ENCODE data around the gene DENND11.

DNA sequence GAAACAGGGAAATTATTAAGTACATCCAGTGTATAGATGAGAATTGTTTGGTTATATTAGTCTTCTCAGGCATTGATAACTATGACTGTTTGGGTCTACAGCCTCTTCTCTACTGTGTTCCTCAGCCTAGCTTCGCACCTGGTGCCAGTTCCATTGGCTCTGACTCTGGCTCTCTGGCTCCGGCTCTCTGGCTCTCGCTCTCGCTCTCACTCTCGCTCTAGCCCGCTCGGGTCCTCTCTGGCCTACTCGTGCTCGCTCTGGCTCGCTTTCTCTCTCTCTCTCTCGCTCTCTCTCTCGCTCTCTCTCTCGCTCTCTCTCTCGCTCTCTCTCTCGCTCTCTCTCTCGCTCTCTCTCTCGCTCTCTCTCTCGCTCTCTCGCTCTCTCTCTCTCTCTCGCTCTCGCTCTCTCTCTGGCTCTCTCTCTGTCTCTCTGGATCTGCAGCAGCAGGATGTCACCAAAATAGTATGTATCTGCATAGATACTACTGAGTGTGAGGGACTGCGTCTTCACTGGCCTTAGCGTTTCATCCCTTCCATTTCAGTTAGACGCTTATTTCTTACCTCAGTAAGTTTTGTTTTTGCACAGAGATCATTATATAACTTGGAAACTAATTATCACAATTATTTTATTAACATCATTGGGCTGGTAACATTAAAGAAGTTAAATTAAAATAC, 29.6 kb upstream of the DENND11 start:
- TF ChIP-seq, protein P1, sequence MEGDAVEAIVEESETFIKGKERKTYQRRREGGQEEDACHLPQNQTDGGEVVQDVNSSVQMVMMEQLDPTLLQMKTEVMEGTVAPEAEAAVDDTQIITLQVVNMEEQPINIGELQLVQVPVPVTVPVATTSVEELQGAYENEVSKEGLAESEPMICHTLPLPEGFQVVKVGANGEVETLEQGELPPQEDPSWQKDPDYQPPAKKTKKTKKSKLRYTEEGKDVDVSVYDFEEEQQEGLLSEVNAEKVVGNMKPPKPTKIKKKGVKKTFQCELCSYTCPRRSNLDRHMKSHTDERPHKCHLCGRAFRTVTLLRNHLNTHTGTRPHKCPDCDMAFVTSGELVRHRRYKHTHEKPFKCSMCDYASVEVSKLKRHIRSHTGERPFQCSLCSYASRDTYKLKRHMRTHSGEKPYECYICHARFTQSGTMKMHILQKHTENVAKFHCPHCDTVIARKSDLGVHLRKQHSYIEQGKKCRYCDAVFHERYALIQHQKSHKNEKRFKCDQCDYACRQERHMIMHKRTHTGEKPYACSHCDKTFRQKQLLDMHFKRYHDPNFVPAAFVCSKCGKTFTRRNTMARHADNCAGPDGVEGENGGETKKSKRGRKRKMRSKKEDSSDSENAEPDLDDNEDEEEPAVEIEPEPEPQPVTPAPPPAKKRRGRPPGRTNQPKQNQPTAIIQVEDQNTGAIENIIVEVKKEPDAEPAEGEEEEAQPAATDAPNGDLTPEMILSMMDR (IDR thresholded peaks at IDR 0.05), result no peak
- TF ChIP-seq SIN3A (IDR thresholded peaks at IDR 0.05; ENCODE audit: borderline replicate concordance, low read depth, low read length), result no peak
- no peak for TF ChIP-seq JUND (IDR thresholded peaks at IDR 0.05)
- no peak for TF ChIP-seq USF1 (IDR thresholded peaks at IDR 0.05; ENCODE audit: borderline replicate concordance, low read depth)
- TF ChIP-seq REST (IDR thresholded peaks at IDR 0.05; ENCODE audit: low read depth, low read length), result no peak
- no peak for TF ChIP-seq MXI1 (IDR thresholded peaks at IDR 0.05; ENCODE audit: low read depth, low read length)

Measured in SK-N-SH (cell line).